MCF 10A (cell line): ENCODE data around the gene SERPINA12. TPM values are rescaled to one million over a fixed set of nuclear protein-coding genes. Genes with fewer than 3 reads are reported as not detected.
"Not testable (repeated sequence)": the region's sequence is repeated elsewhere in the genome, so short reads cannot be mapped to it uniquely, and the experiment has no call there.

Source experiments
- BruUV-seq: library from RNA; stranded (reverse); fragments of 400-500 nt; replicated peaks from 2 replicates; lab custom pipeline; 2021; lab: Mats Ljungman, UMichigan
- CTCF ChIA-PET: fragments of 300-600 bp; sonication (Branson Sonifier 250); formaldehyde crosslinking; extraction: SDS; loops from one replicate; lab custom pipeline; 2021; ENCODE audit warnings: antibody characterized with exemption, inconsistent platforms; lab: Yijun Ruan, JAX
- POLR2A ChIA-PET: fragments of 300-600, 350-650 bp; sonication (Branson Sonifier 250); formaldehyde crosslinking; extraction: SDS; loops from one replicate; lab custom pipeline; 2020; ENCODE audit warnings: antibody characterized with exemption, inconsistent platforms; lab: Yijun Ruan, JAX
- DNase-seq: peaks from one replicate; pipeline ENCODE4 v3.0.0-alpha.2; 2018; ENCODE audit not compliant: unreplicated experiment
- H3K27ac Mint-ChIP-seq: one replicate; pipeline ENCODE4 v1.8.0; 2022; ENCODE audit warnings: mild to moderate bottlenecking, low read depth, mixed read lengths; ENCODE audit not compliant: unreplicated experiment
- H3K27me3 Mint-ChIP-seq: one replicate; pipeline ENCODE4 v1.8.0; 2022; ENCODE audit warnings: mixed read lengths; ENCODE audit not compliant: insufficient read depth, unreplicated experiment
- H3K36me3 Mint-ChIP-seq: one replicate; pipeline ENCODE4 v1.8.0; 2022; ENCODE audit warnings: mild to moderate bottlenecking, moderate library complexity, mixed read lengths; ENCODE audit not compliant: insufficient read depth, unreplicated experiment
- H3K4me1 Mint-ChIP-seq: one replicate; pipeline ENCODE4 v1.8.0; 2022; ENCODE audit warnings: mixed read lengths; ENCODE audit not compliant: insufficient read depth, unreplicated experiment
- H3K4me3 Mint-ChIP-seq: one replicate; pipeline ENCODE4 v1.8.0; 2022; ENCODE audit warnings: mild to moderate bottlenecking, moderate library complexity, mixed read lengths; ENCODE audit not compliant: unreplicated experiment
- H3K9me3 Mint-ChIP-seq: one replicate; pipeline ENCODE4 v1.8.0; 2022; ENCODE audit warnings: mixed read lengths; ENCODE audit not compliant: unreplicated experiment
- CTCF ChIP-seq: fragments of 200-600 bp; IDR thresholded peaks from one replicate; pipeline ENCODE4 v1.8.0; 2022; ENCODE audit warnings: antibody characterized with exemption, mild to moderate bottlenecking; ENCODE audit not compliant: unreplicated experiment
- intact Hi-C: fragments of 100-400 bp; cut with micrococcal nuclease; formaldehyde crosslinking; loops from 2 replicates; pipeline ENCODE4 v1.14.1; 2022
- total RNA-seq: library from RNA; stranded (reverse); gene quantifications from 2 replicates; pipeline ENCODE4 v1.2.3, GENCODE V29; 2022

The SERPINA12 gene
- total RNA-seq, 1 experiment from 2014 or later = not detected

- BruUV-seq = no TSS peak
- no peak for DNase-seq
- CTCF ChIA-PET = interaction anchor here (0.6 to 3.4 kb wide), 6 partner anchors 11 to 447 kb away, joined by 4 to 13 read pairs (median 6); no protein-coding TSS in a partner anchor
- intact Hi-C loops = loop anchor here (10.0 kb wide), 1 partner anchor 179 kb away; no protein-coding TSS in a partner anchor
- H3K36me3 Mint-ChIP-seq = no peaks in the 10 kb centered on the region
- TF ChIP-seq CTCF = no peak
- no peak overlapping the region for H3K4me3 Mint-ChIP-seq
- POLR2A ChIA-PET = no interaction called here
- H3K9me3 Mint-ChIP-seq = peaks cover 4% of the 10 kb centered on the region
- no peak overlapping the region for H3K27ac Mint-ChIP-seq
- no peaks in the 10 kb centered on the region for H3K27me3 Mint-ChIP-seq
- H3K4me1 Mint-ChIP-seq = no peaks in the 10 kb centered on the region
These were observed 25.5 kb downstream of the SERPINA12 start for GRCh38 chr14:94483729-94484275.

GRCh38 chr14:94483071-94483451 lies 26.2 kb downstream of the SERPINA12 start:
- POLR2A ChIA-PET = no interaction called here
- Mint-ChIP-seq H3K27me3 (no peaks in the 10 kb centered on the region), H3K4me3 (no peak overlapping the region), H3K9me3 (peaks cover 9% of the 10 kb centered on the region), H3K27ac (no peak overlapping the region), H3K36me3 (no peaks in the 10 kb centered on the region), H3K4me1 (no peaks in the 10 kb centered on the region)
- CTCF ChIA-PET = no interaction called here
- BruUV-seq = no TSS peak
- intact Hi-C loops = loop anchor here (10.0 kb wide), 1 partner anchor 178 kb away; no protein-coding TSS in a partner anchor
- no peak for DNase-seq
- no peak for TF ChIP-seq CTCF

- intact Hi-C loops = loop anchor here (10.0 kb wide), 1 partner anchor 178 kb away; no protein-coding TSS in a partner anchor
- CTCF ChIA-PET, H3K27ac Mint-ChIP-seq, H3K27me3 Mint-ChIP-seq, H3K4me3 Mint-ChIP-seq, H3K36me3 Mint-ChIP-seq, H3K4me1 Mint-ChIP-seq, H3K9me3 Mint-ChIP-seq, POLR2A ChIA-PET, DNase-seq, BruUV-seq: not testable (repeated sequence)
These were observed 26.9 kb downstream of the SERPINA12 start for GRCh38 chr14:94482132-94483070.

- TF ChIP-seq CTCF = no peak
- peaks cover 9% of the 10 kb centered on the region for H3K9me3 Mint-ChIP-seq
- ChIA-PET CTCF (interaction anchor here (1.6 to 1.9 kb wide), 2 partner anchors 48 to 345 kb away, joined by 7 to 8 read pairs; no protein-coding TSS in a partner anchor), POLR2A (no interaction called here)
- no peak overlapping the region for H3K4me3 Mint-ChIP-seq
- no TSS peak for BruUV-seq
- H3K27me3 Mint-ChIP-seq = no peaks in the 10 kb centered on the region
- DNase-seq = no peak
- H3K36me3 Mint-ChIP-seq = no peaks in the 10 kb centered on the region
- H3K4me1 Mint-ChIP-seq = no peaks in the 10 kb centered on the region
- intact Hi-C loops = loop anchor here (10.0 kb wide), 1 partner anchor 177 kb away; no protein-coding TSS in a partner anchor
- no peak overlapping the region for H3K27ac Mint-ChIP-seq
These were observed 27.7 kb downstream of the SERPINA12 start for GRCh38 chr14:94481468-94482131.
